Measurements from ENCODE around the gene GYS2. TPM values are rescaled to one million over a fixed set of nuclear protein-coding genes. Genes with fewer than 3 reads are reported as not detected.
A peak's percentile ranks its signal among the peaks of the same experiment; 100 is the strongest.

GYS2 gene
- total RNA-seq, 1 experiment from 2014 or later = 0.47 TPM

DNA sequence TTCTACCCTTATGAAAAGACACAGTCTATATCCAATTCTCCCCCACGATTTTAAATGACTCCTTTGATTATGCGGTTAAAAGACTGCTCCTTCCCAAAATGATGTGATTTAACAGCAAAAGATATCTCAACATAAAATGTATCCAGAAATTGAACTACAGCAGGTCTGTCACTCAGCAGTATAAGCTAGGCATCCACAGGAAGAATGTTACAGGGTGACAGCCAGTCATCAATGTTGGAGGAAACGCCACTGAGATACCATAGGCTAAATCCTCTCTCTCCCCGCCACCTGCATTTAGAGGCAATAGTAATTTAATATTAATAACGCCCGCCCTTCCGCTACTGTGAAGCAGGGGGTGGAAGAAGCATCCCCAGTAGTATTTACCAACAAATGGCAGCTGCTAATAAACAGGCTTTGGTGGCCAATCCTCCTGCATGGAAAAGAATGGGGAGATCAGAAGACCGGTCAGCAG lies 103.8 kb downstream of the GYS2 start:
- POLR2A ChIA-PET = interaction anchor here (0.6 to 4.2 kb wide), 28 partner anchors 9 to 1044 kb away, joined by 3 to 54 read pairs (median 5); partner anchors contain the start of genes C2CD5, LDHB, PYROXD1 and SPX
- no peaks in the 10 kb centered on the region for H3K27me3 Mint-ChIP-seq (ENCODE audit: insufficient read depth, unreplicated experiment)
- no peak for DNase-seq (ENCODE audit: unreplicated experiment)
- H3K27ac Mint-ChIP-seq (ENCODE audit: low read depth, unreplicated experiment) = no peak overlapping the region
- peaks cover 13% of the 10 kb centered on the region for H3K4me1 Mint-ChIP-seq (ENCODE audit: insufficient read depth, unreplicated experiment)
- CTCF ChIA-PET = interaction anchor here (0.7 kb wide), 1 partner anchor 57 kb away, joined by 3 read pairs; no protein-coding TSS in a partner anchor
- no peaks in the 10 kb centered on the region for H3K9me3 Mint-ChIP-seq (ENCODE audit: unreplicated experiment)
- H3K36me3 Mint-ChIP-seq (ENCODE audit: insufficient read depth, unreplicated experiment) = peaks cover 20% of the 10 kb centered on the region
- TSS peak; percentile 61 for BruUV-seq (replicated peaks)
- no peak overlapping the region for H3K4me3 Mint-ChIP-seq (ENCODE audit: unreplicated experiment)
- TF ChIP-seq, protein P1, sequence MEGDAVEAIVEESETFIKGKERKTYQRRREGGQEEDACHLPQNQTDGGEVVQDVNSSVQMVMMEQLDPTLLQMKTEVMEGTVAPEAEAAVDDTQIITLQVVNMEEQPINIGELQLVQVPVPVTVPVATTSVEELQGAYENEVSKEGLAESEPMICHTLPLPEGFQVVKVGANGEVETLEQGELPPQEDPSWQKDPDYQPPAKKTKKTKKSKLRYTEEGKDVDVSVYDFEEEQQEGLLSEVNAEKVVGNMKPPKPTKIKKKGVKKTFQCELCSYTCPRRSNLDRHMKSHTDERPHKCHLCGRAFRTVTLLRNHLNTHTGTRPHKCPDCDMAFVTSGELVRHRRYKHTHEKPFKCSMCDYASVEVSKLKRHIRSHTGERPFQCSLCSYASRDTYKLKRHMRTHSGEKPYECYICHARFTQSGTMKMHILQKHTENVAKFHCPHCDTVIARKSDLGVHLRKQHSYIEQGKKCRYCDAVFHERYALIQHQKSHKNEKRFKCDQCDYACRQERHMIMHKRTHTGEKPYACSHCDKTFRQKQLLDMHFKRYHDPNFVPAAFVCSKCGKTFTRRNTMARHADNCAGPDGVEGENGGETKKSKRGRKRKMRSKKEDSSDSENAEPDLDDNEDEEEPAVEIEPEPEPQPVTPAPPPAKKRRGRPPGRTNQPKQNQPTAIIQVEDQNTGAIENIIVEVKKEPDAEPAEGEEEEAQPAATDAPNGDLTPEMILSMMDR (IDR thresholded peaks at IDR 0.05; ENCODE audit: unreplicated experiment) = no peak
- intact Hi-C loops (cut with micrococcal nuclease) = loop anchor here (1.0 to 2.0 kb wide), 2 partner anchors 26 to 156 kb away; partner anchors contain the start of genes LDHB and SPX

- BruUV-seq (replicated peaks) = no TSS peak
- no peak for DNase-seq (ENCODE audit: unreplicated experiment)
- peaks cover 13% of the 10 kb centered on the region for H3K4me1 Mint-ChIP-seq (ENCODE audit: insufficient read depth, unreplicated experiment)
- no peaks in the 10 kb centered on the region for H3K27me3 Mint-ChIP-seq (ENCODE audit: insufficient read depth, unreplicated experiment)
- H3K27ac Mint-ChIP-seq (ENCODE audit: low read depth, unreplicated experiment) = no peak overlapping the region
- POLR2A ChIA-PET = interaction anchor here (1.1 to 4.2 kb wide), 3 partner anchors 12 to 157 kb away, joined by 5 to 54 read pairs (median 6); partner anchors contain the start of gene LDHB
- TF ChIP-seq, protein P1 (IDR thresholded peaks at IDR 0.05; ENCODE audit: unreplicated experiment) = no peak
- CTCF ChIA-PET = interaction anchor here (0.6 to 1.0 kb wide), 2 partner anchors 45 to 144 kb away, joined by 3 to 4 read pairs; no protein-coding TSS in a partner anchor
- H3K9me3 Mint-ChIP-seq (ENCODE audit: unreplicated experiment) = no peaks in the 10 kb centered on the region
- intact Hi-C loops (cut with micrococcal nuclease) = loop anchor here (2.0 kb wide), 1 partner anchor 27 kb away; the partner anchor contains the start of gene SPX
- no peak overlapping the region for H3K4me3 Mint-ChIP-seq (ENCODE audit: unreplicated experiment)
- peaks cover 31% of the 10 kb centered on the region for H3K36me3 Mint-ChIP-seq (ENCODE audit: insufficient read depth, unreplicated experiment)
Observed at GRCh38 chr12:21499765-21500164, 104.9 kb downstream of the GYS2 start.

Other genes with a start within 250 kb of the GYS2 start
- not detected in 2 replicates for gene IAPP, start 231.9 kb downstream of the GYS2 start, total RNA-seq (2022)
- gene PYROXD1, start 167.2 kb downstream of the GYS2 start, total RNA-seq (2022) = 35.5 and 35.9 TPM in 2 replicates
- gene RECQL, start 103.2 kb downstream of the GYS2 start, total RNA-seq (2022) = 44.9 and 49.5 TPM in 2 replicates
- 58.6 and 80.7 TPM in 2 replicates for gene GOLT1B, start 103.1 kb downstream of the GYS2 start, total RNA-seq (2022)
- gene SPX, start 78.6 kb downstream of the GYS2 start, total RNA-seq (2022) = 154 and 203 TPM in 2 replicates
- 715 and 788 TPM in 2 replicates for gene LDHB, start 53.0 kb upstream of the GYS2 start, total RNA-seq (2022)
- not detected in 2 replicates for gene KCNJ8, start 169.9 kb upstream of the GYS2 start, total RNA-seq (2022)

All from MCF 10A (cell line).